ENCODE results near the gene PCARE.

The PCARE gene

DNA sequence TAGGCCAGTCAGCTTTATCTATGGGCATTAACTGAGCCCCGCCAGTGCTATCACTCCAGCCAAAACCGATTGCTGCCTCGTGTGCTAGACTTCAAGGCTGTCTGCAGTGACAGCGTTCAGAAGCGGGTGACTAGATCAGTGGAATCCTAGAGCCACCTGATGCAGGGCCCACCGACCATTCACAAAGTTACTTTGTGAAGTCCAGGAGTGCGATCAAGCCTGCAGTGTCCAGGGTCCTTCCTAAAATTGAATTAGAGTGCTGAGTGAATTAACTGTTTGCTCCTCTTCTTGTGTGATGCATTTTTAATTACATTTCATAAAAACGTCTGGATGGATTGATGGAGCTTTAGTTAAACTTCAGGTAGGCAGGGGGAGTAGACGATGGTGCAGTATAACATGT lies 13.9 kb downstream of the PCARE start:
- DNase-seq, result peak; percentile 4
- H3K27ac ChIP-seq, result no peak overlapping the region

GRCh38 chr2:29059624-29060023 lies 14.7 kb downstream of the PCARE start:
- no peaks in the 10 kb centered on the region for H3K27me3 ChIP-seq (ENCODE audit: insufficient read depth, low read depth, severe bottlenecking)
- TF ChIP-seq, protein P1, sequence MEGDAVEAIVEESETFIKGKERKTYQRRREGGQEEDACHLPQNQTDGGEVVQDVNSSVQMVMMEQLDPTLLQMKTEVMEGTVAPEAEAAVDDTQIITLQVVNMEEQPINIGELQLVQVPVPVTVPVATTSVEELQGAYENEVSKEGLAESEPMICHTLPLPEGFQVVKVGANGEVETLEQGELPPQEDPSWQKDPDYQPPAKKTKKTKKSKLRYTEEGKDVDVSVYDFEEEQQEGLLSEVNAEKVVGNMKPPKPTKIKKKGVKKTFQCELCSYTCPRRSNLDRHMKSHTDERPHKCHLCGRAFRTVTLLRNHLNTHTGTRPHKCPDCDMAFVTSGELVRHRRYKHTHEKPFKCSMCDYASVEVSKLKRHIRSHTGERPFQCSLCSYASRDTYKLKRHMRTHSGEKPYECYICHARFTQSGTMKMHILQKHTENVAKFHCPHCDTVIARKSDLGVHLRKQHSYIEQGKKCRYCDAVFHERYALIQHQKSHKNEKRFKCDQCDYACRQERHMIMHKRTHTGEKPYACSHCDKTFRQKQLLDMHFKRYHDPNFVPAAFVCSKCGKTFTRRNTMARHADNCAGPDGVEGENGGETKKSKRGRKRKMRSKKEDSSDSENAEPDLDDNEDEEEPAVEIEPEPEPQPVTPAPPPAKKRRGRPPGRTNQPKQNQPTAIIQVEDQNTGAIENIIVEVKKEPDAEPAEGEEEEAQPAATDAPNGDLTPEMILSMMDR (IDR thresholded peaks at IDR 0.05; ENCODE audit: low read depth, low read length), result no peak

More for the DNA sequence above, 13.9 kb downstream of the PCARE start:
- TF ChIP-seq, protein P1 (IDR thresholded peaks at IDR 0.05; ENCODE audit: low read depth, low read length), result no peak
- H3K4me3 ChIP-seq (ENCODE audit: low read depth, low read length), result no peak overlapping the region
- H3K36me3 ChIP-seq, result peaks cover 3% of the 10 kb centered on the region; the same call in 1 of the 2 replicates
- H3K27me3 ChIP-seq (ENCODE audit: insufficient read depth, low read depth, severe bottlenecking), result no peaks in the 10 kb centered on the region
- H3K9me3 ChIP-seq (ENCODE audit: severe bottlenecking), result no peaks in the 10 kb centered on the region

GRCh38 chr2:29057006-29057405 lies 17.3 kb downstream of the PCARE start:
- Histone ChIP-seq H3K9me3 (ENCODE audit: severe bottlenecking) (no peaks in the 10 kb centered on the region), H3K36me3 (no peaks in the 10 kb centered on the region), H3K4me3 (ENCODE audit: low read depth, low read length) (no peak overlapping the region), H3K27ac (no peak overlapping the region), H3K27me3 (ENCODE audit: insufficient read depth, low read depth, severe bottlenecking) (no peaks in the 10 kb centered on the region)
- TF ChIP-seq, protein P1 (IDR thresholded peaks at IDR 0.05; ENCODE audit: low read depth, low read length), result no peak
- no peak for DNase-seq

More at GRCh38 chr2:29059624-29060023, 14.7 kb downstream of the PCARE start:
- no peak for DNase-seq
- H3K36me3 ChIP-seq, result peaks cover 3% of the 10 kb centered on the region; the same call in 1 of the 2 replicates
- no peaks in the 10 kb centered on the region for H3K9me3 ChIP-seq (ENCODE audit: severe bottlenecking)
- H3K27ac ChIP-seq, result no peak overlapping the region
- no peak overlapping the region for H3K4me3 ChIP-seq (ENCODE audit: low read depth, low read length)

- DNase-seq, result no peak
- H3K36me3 ChIP-seq, result no peaks in the 10 kb centered on the region
- no peak overlapping the region; the same call in 1 of the 2 replicates for H3K27ac ChIP-seq
- no peaks in the 10 kb centered on the region for H3K27me3 ChIP-seq (ENCODE audit: insufficient read depth, low read depth, severe bottlenecking)
- H3K4me3 ChIP-seq (ENCODE audit: low read depth, low read length), result no peak overlapping the region
- H3K9me3 ChIP-seq (ENCODE audit: severe bottlenecking), result no peaks in the 10 kb centered on the region
- TF ChIP-seq, protein P1 (IDR thresholded peaks at IDR 0.05; ENCODE audit: low read depth, low read length), result no peak
These were observed 17.9 kb downstream of the PCARE start for GRCh38 chr2:29056452-29056851.

- Histone ChIP-seq H3K27ac (no peak overlapping the region), H3K36me3 (no peaks in the 10 kb centered on the region), H3K4me3 (ENCODE audit: low read depth, low read length) (no peak overlapping the region), H3K27me3 (ENCODE audit: insufficient read depth, low read depth, severe bottlenecking) (no peaks in the 10 kb centered on the region), H3K9me3 (ENCODE audit: severe bottlenecking) (no peaks in the 10 kb centered on the region)
- TF ChIP-seq, protein P1 (IDR thresholded peaks at IDR 0.05; ENCODE audit: low read depth, low read length), result no peak
- DNase-seq, result no peak
These were observed 18.7 kb downstream of the PCARE start for GRCh38 chr2:29055601-29056000.

- no peaks in the 10 kb centered on the region for H3K36me3 ChIP-seq
- no peak overlapping the region; the same call in 1 of the 2 replicates for H3K27ac ChIP-seq
- H3K4me3 ChIP-seq (ENCODE audit: low read depth, low read length), result no peak overlapping the region
- no peak for DNase-seq
- no peaks in the 10 kb centered on the region for H3K27me3 ChIP-seq (ENCODE audit: insufficient read depth, low read depth, severe bottlenecking)
- H3K9me3 ChIP-seq (ENCODE audit: severe bottlenecking), result no peaks in the 10 kb centered on the region
- TF ChIP-seq, protein P1 (IDR thresholded peaks at IDR 0.05; ENCODE audit: low read depth, low read length), result no peak
These were observed 19.9 kb downstream of the PCARE start for GRCh38 chr2:29054430-29054829.

Data from WERI-Rb-1 (cell line).